ENCODE results near the gene DACT2. TPM values are rescaled to one million over a fixed set of nuclear protein-coding genes. Genes with fewer than 3 reads are reported as not detected.

DACT2 gene
- total RNA-seq, 1 donor from 2014 or later = 1.4 TPM

GRCh38 chr6:168265394-168265793 is 54.2 kb downstream of the DACT2 start:
- no peak overlapping the region for H3K27ac Mint-ChIP-seq (ENCODE audit: unreplicated experiment)
- TF ChIP-seq, protein P1, sequence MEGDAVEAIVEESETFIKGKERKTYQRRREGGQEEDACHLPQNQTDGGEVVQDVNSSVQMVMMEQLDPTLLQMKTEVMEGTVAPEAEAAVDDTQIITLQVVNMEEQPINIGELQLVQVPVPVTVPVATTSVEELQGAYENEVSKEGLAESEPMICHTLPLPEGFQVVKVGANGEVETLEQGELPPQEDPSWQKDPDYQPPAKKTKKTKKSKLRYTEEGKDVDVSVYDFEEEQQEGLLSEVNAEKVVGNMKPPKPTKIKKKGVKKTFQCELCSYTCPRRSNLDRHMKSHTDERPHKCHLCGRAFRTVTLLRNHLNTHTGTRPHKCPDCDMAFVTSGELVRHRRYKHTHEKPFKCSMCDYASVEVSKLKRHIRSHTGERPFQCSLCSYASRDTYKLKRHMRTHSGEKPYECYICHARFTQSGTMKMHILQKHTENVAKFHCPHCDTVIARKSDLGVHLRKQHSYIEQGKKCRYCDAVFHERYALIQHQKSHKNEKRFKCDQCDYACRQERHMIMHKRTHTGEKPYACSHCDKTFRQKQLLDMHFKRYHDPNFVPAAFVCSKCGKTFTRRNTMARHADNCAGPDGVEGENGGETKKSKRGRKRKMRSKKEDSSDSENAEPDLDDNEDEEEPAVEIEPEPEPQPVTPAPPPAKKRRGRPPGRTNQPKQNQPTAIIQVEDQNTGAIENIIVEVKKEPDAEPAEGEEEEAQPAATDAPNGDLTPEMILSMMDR (IDR thresholded peaks at IDR 0.05) = no peak
- no peak overlapping the region for H3K4me3 Mint-ChIP-seq (ENCODE audit: unreplicated experiment)
- DNase-seq (ENCODE audit: extremely low spot score, unreplicated experiment) = no peak
- H3K27me3 Mint-ChIP-seq (ENCODE audit: unreplicated experiment) = peaks cover 21% of the 10 kb centered on the region
- no peaks in the 10 kb centered on the region for H3K36me3 Mint-ChIP-seq (ENCODE audit: unreplicated experiment)
- no peaks in the 10 kb centered on the region for H3K9me3 Mint-ChIP-seq (ENCODE audit: unreplicated experiment)
- H3K4me1 Mint-ChIP-seq (ENCODE audit: unreplicated experiment) = peaks cover 11% of the 10 kb centered on the region

DNA sequence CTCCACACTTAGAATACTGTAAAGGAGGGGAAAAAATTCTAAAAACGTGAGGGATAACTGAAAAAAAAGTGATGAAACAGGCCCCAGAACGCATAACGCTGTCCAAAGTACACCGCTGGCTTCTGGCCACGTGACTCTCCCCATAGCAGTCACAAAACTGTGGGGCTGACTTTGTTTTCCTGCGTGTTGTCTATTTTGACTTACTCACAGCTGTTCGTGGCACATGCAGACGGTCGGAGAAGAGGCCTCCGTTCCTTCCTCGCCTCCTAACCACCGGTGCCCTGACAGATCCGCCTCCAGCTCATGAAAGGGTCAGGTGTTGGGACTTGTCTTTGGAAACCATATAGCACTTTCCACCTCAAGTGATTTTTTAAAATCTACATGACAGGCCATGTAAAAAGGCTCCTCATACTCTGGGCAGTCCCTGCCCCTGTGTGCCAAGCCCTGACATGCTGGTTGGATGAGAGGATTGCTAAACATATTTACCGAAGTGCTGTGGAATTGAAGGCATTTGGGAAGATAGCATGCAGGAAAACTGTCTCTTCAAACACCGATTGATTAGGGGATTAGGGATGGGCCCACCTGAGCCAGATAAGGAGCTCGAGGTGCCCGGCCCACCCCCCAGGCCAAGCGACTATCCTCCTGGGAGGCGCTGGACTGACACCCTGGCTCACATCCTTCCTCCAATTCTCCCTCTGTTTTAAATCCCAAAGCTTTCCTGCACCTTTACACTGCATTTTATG is 54.8 kb downstream of the DACT2 start:
- Mint-ChIP-seq H3K27me3 (ENCODE audit: unreplicated experiment) (peaks cover 21% of the 10 kb centered on the region), H3K36me3 (ENCODE audit: unreplicated experiment) (no peaks in the 10 kb centered on the region), H3K9me3 (ENCODE audit: unreplicated experiment) (no peaks in the 10 kb centered on the region), H3K4me3 (ENCODE audit: unreplicated experiment) (no peak overlapping the region), H3K27ac (ENCODE audit: unreplicated experiment) (no peak overlapping the region), H3K4me1 (ENCODE audit: unreplicated experiment) (peaks cover 11% of the 10 kb centered on the region)
- TF ChIP-seq, protein P1 (IDR thresholded peaks at IDR 0.05) = no peak
- DNase-seq (ENCODE audit: extremely low spot score, unreplicated experiment) = no peak

DNA sequence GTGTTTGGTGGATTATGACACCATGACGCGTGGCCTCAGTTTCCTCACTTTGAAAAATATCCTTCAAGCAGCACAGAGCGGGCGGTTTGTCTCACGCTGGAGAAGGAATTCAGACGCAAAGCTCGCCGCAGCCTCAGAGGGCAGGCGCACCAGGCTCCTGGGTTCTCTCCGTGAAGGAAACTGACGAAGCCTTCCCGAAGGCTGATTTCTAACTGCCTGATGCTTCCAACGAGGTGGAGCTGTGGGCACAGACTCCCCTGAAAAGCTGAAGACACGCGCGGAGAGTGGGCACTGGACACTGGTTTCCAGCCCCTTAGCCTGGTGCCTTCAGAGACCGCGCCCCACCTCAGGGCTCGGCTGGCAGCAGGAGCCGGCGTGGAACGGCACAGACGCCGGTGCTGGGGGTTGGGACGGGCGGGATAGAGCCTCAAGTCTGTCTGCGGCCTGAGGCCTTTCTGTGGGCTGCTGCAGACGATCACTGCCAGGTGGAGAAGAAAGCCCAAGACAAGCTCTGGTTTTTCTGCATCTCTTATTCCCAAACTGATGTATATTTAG is 56.1 kb downstream of the DACT2 start:
- peaks cover 23% of the 10 kb centered on the region for H3K27me3 Mint-ChIP-seq (ENCODE audit: unreplicated experiment)
- DNase-seq (ENCODE audit: extremely low spot score, unreplicated experiment) = no peak
- TF ChIP-seq, protein P1 (IDR thresholded peaks at IDR 0.05) = no peak

DNA sequence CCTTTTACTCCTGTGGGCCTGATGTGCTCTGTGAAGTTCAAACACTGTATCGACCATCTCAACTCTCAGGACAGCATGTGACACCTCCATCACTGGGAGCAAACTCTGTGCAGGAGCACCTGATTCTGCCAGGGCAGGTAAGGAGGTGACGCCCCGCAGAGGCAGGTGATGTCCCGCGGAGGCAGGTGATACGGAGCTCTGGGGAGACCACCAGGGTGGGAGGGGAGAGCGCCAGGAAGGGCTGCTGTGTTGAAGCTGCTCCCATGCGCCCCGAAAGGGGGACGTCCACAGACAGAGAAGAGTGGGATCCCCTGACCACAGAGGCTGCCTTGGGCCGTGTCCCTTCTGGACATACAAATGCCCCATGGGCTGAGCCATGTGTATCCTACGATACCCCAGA is 58.3 kb downstream of the DACT2 start:
- no peaks in the 10 kb centered on the region for H3K9me3 Mint-ChIP-seq (ENCODE audit: unreplicated experiment)
- peaks cover 9% of the 10 kb centered on the region for H3K4me1 Mint-ChIP-seq (ENCODE audit: unreplicated experiment)
- TF ChIP-seq, protein P1 (IDR thresholded peaks at IDR 0.05) = no peak
- peaks cover 29% of the 10 kb centered on the region for H3K27me3 Mint-ChIP-seq (ENCODE audit: unreplicated experiment)
- no peak for DNase-seq (ENCODE audit: extremely low spot score, unreplicated experiment)
- no peak overlapping the region for H3K4me3 Mint-ChIP-seq (ENCODE audit: unreplicated experiment)
- H3K27ac Mint-ChIP-seq (ENCODE audit: unreplicated experiment) = no peak overlapping the region
- H3K36me3 Mint-ChIP-seq (ENCODE audit: unreplicated experiment) = no peaks in the 10 kb centered on the region

More for the DNA sequence above, 56.1 kb downstream of the DACT2 start:
- Mint-ChIP-seq H3K9me3 (ENCODE audit: unreplicated experiment) (no peaks in the 10 kb centered on the region), H3K36me3 (ENCODE audit: unreplicated experiment) (no peaks in the 10 kb centered on the region), H3K4me3 (ENCODE audit: unreplicated experiment) (no peak overlapping the region), H3K27ac (ENCODE audit: unreplicated experiment) (no peak overlapping the region), H3K4me1 (ENCODE audit: unreplicated experiment) (peaks cover 11% of the 10 kb centered on the region)

- Mint-ChIP-seq H3K4me1 (ENCODE audit: unreplicated experiment) (peaks cover 9% of the 10 kb centered on the region), H3K4me3 (ENCODE audit: unreplicated experiment) (no peak overlapping the region), H3K9me3 (ENCODE audit: unreplicated experiment) (peaks cover 5% of the 10 kb centered on the region), H3K27ac (ENCODE audit: unreplicated experiment) (no peak overlapping the region), H3K36me3 (ENCODE audit: unreplicated experiment) (no peaks in the 10 kb centered on the region), H3K27me3 (ENCODE audit: unreplicated experiment) (peaks cover 23% of the 10 kb centered on the region)
- TF ChIP-seq, protein P1 (IDR thresholded peaks at IDR 0.05) = no peak
- no peak for DNase-seq (ENCODE audit: extremely low spot score, unreplicated experiment)
Measured at GRCh38 chr6:168260420-168260987, 59.1 kb downstream of the DACT2 start.

All from osteocyte (in vitro differentiated cells).